ENCODE results near the gene MGAT4C.

GRCh38 chr12:85963326-85963725 lies 292.9 kb downstream of the MGAT4C start:
- TF ChIP-seq POLR2A (IDR thresholded peaks at IDR 0.05; ENCODE audit: low read length) (no peak), GATA1 (IDR thresholded peaks at IDR 0.05; ENCODE audit: low read depth, low read length) (no peak)

All from erythroblast (primary cell).